GM21717 (cell line): ENCODE data around the gene GZMB.
"Not testable (repeated sequence)": the region's sequence is repeated elsewhere in the genome, so short reads cannot be mapped to it uniquely, and the experiment has no call there.

Experiments used
- ATAC-seq: cut with Tn5 transposase; IDR thresholded peaks from one replicate; pipeline ENCODE4 v1.9.1; 2021; ENCODE audit warnings: mild to moderate bottlenecking, moderate library complexity; ENCODE audit not compliant: unreplicated experiment

GZMB gene, protein sequence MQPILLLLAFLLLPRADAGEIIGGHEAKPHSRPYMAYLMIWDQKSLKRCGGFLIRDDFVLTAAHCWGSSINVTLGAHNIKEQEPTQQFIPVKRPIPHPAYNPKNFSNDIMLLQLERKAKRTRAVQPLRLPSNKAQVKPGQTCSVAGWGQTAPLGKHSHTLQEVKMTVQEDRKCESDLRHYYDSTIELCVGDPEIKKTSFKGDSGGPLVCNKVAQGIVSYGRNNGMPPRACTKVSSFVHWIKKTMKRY

GRCh38 chr14:24634158-24634557, at the start of gene GZMB:
TSS of gene GZMB (minus strand) at chr14:24634190. CDS start at chr14:24634160, 30 bp downstream.
- ATAC-seq: no peak

- ATAC-seq: no peak
Observed at GRCh38 chr14:24681056-24681455, 47.1 kb upstream of the GZMB start.

GRCh38 chr14:24680516-24680915, 46.5 kb upstream of the GZMB start:
- no peak for ATAC-seq

DNA sequence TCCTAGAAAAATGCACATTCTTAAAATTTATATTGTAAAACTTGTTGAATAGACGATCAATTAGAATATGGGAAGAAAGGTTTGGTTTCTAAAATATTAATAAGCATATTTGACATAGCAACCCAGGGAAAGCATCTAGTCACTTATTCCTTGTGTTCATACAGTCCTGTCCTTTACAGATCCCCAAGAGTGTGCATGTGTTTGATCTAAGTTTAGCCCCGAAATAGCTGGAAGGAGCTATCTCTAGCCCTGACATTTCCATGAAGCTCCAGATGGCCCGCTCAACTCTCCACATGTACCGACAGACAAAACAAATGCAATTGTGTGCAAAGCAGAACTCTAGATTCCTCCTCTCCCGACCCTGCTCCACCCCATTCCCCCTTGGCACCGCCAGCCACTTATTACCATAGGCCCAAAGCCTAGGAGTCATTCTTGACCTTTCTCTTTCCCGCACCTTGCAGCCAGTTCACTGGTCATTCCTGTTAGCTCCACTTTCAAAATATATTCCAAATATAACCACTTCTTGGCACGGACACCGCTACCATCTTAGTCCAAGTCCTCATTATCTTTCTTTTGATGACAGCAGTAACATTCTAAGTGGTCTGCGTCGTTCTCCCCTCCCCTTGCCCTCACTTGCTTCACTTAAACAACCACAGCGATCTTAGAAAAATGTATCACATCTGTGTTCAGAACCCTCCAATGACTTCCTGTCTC, 45.4 kb upstream of the GZMB start:
- ATAC-seq: no peak

DNA sequence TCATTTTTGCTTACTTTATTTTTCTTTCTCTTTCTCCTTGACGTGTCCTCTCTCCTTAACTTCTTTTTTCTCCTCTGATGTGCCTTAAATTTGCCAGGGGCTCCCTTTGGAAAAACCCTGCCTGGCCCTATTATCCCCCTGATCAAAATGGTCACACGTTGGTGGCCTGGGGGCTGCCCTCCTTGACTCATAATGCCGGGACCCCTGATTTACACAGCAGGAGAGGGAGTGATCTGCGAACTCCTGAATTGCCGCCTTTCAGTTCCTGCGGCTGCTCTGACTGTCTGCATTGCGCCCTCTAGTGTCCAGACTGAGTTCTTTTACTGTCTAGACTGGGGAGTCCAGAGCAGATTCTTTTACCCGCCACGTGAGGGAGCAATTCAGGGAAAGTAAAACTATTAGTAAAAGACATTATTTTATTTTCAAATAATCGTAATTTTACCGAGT, 44.8 kb upstream of the GZMB start:
- ATAC-seq: peak; percentile 77

DNA sequence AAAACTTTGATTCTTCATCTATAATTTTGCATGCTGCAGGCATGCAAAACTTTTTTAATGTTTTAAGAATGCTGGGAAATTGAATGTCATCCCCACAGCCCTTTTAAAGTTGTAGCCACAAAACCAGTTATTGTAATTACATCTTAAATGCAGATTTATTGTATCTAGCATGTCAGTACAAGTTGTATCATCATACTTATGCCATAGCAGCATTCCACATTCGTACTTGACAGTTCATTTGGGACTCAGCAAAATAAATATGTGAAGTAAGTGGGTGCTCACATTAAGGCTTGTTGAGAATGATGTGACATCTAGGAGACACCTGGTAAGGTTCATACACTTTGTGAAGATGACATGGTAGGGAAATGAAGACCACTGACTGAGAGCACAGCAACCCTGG, 44.0 kb upstream of the GZMB start:
- no peak for ATAC-seq

DNA sequence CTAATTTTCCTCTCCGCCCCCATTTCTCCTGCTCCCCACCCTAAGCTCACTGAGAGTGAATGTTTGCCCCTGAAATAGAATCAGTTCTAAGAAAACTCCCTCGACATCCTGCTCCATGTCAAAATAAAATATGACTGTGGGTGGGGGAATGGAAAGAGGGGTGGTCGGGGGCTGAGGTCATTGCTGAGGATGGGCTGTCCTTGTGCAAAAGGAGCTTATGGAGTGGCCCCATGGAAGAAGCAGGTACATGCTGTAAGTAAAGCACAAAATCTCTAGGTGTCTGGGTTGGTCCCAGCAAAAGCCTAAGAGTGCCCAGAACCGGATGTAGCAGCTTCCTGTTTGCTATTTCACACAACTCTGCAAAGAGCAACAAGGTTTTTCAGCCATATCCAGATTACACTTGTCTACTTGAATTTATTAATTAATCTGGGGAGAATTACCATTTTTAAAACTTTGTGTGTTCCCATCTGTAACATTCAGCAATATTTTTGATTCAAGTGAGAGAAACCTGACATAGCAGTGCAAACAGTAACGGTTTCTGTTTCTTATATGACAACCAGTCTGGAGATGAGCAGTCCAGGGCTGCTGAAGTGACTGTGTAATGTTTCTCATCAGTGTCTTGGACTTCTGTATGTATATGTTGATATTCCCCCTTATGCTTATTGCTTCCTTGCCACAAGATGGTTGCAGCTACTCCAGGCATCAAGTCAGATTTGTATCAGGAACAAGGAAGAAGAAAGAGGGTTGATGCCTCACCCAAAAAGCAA, 40.4 kb upstream of the GZMB start:
- ATAC-seq: peak; percentile 61

- ATAC-seq: peak; percentile 70
Observed at GRCh38 chr14:24673534-24674203, 39.7 kb upstream of the GZMB start.

DNA sequence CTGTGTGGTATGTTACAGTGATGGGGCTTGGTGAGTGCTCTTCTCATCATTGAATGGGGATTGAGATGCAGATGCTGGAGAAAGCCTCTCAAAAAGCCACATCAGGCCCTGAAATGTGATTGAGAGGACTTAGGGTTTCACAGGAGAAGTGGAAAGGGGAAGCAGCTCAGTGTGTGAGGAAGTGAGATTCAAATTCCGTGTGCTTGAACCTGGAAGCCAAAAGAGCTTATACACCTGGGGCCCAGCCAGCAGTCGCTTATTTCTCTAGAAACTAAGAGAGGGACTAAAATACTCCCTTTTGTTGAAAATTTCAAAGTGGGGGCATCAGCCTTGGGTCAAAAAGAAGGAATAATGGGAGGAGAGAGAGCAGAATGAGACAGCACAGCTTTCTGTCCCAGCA, 39.1 kb upstream of the GZMB start:
- ATAC-seq: peak; percentile 56

DNA sequence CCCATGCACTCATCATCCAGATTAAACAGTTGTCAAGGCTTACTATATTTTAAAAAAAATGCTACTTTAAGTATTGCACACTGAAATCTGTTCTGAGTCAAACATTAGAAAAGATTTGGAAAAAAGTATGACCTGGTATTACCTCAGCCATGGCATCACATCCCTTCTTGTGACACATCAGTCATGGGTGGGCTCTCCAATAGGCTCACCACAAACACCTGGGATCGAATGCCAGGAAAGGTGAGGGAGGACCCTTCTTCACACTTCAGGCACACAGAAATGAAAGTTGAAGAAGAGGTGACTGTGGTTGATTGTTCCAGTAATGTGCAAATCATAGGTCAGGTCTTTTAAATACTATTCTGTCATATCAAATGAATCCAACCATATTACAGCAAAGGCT, 36.6 kb upstream of the GZMB start:
- no peak for ATAC-seq

GRCh38 chr14:24669651-24670050, 35.7 kb upstream of the GZMB start:
- ATAC-seq: no peak

DNA sequence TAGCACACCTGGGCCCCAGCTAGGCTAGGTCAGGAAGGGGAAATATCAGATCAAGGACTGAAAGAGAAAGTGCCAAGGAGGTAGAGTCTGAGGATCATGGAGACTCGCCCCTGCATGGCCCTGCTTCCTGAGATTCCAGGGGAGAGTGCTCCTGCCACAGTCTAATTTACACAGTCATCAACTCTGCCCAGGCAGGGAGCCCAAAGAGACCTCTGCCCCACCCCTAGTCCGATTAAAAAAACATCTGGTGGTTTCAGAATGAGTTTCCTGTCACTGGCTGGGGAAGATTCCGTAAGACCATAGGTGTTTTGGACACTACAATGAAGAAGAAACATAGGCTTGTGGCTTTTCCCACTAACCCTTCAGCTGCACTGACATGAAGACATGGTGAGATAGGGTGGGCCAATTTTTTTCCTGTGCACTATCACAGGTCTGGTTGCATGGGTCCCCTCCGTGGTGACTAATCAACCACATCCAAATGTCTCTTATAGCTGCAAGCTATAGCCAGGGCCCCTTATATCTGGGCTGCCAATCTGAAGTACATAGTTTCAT, 31.5 kb upstream of the GZMB start:
- peak; percentile 93 for ATAC-seq

GRCh38 chr14:24664366-24664765, 30.4 kb upstream of the GZMB start:
- no peak for ATAC-seq

DNA sequence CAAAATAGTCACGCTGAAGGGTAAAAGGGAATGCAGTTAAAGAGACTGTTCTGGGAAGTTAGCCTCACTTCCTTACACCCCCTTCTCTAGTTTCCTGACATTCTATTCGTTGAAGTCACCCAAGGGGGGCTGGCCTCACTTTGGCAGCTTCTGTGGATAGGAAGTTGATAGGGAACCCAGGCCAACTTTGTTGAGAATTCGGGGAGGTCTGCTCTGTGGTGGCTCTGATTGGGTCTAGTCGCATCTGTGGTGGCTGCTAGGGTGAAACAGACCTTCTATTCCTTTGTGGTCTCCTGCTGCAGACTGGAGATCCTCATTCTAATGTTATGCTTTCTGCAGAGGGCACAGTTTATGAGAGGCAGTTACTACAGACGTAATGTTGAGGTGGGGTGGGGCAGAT, 28.8 kb upstream of the GZMB start:
- no peak for ATAC-seq

- ATAC-seq: no peak
Observed at GRCh38 chr14:24659916-24660570, 26.1 kb upstream of the GZMB start.

- not testable (repeated sequence) for ATAC-seq
Observed at GRCh38 chr14:24648361-24648760, 14.4 kb upstream of the GZMB start.

DNA sequence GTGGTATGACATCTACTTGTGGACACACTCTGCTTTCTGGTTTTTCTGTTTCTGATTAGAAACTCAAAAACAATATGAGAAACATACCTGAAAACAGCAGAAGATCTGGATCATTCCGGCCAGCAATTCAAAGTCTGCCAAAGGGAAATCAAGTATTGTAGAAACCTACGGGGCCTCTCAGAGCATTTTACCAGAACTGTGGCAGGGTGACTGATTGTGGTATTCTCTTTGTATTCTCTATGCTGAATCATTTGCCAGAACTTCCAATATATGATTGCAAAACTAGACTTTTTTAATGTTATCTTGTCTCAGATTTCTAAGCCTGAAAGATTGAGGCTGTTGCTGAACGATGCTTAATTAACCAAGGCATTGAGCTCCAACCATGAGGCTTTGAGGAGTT, 5.9 kb upstream of the GZMB start:
- ATAC-seq: no peak

- ATAC-seq: no peak
Observed at GRCh38 chr14:24639270-24639669, 5.3 kb upstream of the GZMB start.

GRCh38 chr14:24633353-24633752, 637 bp downstream of the GZMB start:
- no peak for ATAC-seq

- ATAC-seq: no peak
Observed at GRCh38 chr14:24632761-24633160, 1.2 kb downstream of the GZMB start.
